NOMO-1 treated with dmso at 0.1 percent for 144 hours (cell line): ENCODE measurements around the gene ANP32E.

Source experiments
- DNase-seq: peaks from one replicate; lab custom pipeline; 2025; ENCODE audit not compliant: unreplicated experiment; lab: John Stamatoyannopoulos, UW

The ANP32E gene

DNA sequence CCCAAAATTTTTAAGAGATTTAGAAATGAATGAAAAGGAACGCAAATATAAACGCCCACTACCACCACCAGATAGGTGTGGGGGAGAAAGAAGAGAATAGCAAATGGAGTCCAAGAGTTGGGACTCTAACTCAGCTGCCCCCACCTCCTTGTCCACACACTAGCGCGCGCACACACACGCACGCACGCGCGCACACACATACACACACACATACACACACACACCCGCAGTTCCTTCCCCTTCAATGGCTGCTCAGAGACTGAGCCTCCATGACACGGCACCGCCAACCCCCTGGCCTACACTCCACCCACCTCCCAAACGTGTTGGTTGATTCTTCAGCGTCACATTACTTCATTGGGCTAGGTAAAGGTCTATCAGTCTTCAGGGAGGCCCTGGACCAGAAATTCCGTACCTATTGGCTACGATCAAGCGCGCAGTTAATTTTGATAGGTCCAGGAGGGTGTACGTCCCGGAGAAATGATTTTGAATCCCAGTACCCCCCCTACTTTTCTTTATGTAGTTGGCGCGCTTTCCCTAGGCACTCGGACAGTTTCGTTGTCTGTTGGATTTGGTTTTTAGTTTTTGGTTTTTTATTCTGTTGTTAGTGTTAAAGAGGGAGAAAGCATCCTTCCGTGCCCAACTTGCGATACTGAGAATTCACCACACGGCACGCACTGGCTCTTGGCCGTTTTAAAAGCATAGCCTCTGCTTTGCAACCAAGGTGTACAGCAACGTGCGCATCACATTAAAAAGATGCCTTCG lies at the start of gene ANP32E:
Gene ANP32E (minus strand): TSS at position 261 of the 762 bp plus-strand sequence. CDS start 326 bp downstream, outside the sequence.
- DNase-seq: peak; percentile 98

DNA sequence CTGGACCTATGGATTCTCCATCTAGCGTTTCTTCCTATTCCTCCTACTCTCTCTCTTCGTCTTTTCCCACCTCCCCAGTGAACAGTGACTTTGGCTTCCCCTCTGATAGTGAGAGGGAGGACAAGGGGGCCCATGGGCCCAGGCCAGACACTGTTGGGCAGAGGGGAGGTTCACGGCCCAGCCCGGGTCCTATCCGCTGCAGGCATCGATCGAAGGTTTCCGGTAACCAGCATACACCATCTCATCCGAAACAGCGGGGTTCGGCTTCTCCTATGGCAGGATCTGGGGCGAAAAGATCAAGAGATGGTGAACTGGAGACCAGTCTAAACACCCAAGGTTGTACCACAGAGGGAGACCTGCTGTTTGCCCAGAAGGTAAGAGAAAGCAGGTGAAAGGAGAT lies 47.3 kb upstream of the ANP32E start:
- no peak for DNase-seq

DNA sequence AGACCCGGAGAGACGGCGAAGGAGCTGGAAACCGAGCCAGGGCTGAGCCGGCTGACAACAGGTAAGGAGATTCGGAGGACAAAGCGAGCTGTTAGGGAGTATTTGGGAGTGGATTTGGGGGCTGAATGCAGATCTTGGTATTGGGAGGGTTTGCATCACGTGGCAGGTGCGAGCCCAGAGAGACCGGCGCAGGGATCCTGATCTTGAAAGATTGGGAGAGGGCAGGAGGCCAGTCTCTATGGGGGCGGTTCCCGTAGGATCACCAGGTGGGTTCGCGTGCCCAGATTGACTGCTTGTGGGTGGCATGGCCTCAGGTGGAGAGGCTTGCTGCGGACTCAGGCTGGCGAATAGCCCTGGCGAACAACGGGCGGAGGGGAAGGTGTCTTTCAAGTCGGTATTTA lies 46.6 kb upstream of the ANP32E start:
- no peak for DNase-seq

DNA sequence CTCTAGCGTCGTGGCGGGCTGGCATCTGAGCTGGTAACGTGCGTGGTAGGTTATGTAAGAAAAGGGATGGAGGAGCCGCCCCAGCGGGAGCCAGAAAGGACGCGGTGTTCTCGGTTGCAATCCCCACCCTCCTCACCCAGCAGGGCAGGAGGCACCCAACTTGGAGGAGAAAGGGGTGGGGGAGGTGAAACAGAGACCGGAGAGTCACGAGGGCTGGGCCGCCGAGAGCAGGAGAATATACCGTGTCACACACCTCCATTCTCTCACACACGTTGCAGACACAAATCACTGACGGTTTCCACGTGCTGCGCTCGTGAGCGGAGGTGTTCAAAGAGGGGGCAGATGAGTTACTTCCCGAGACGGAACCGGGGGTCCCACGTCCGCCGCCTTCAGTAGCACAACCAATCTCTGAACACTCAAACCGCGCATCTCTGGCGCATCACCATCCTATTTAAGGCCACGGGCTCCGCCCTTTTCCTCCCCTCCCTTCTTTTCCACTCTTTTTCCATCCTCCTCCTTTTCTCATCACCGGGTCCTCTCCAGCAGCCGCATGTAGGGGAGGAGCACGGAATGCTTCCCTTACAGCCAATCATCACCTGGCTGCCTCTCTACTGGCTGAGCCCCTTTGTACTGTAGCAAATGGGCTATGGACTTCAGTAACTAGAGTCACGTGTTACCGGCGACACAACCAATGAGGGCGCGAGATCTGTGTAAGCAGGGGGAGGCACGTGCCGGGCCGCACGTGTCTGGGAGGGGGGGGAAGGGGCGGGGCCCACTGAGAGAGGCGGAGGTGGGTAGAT lies 46.0 kb upstream of the ANP32E start, which contains the start of gene CIART:
Gene CIART (plus strand): TSS at position 797 of the 800 bp plus-strand sequence. CDS start 714 bp downstream, outside the sequence.
- peak; percentile 58 for DNase-seq

DNA sequence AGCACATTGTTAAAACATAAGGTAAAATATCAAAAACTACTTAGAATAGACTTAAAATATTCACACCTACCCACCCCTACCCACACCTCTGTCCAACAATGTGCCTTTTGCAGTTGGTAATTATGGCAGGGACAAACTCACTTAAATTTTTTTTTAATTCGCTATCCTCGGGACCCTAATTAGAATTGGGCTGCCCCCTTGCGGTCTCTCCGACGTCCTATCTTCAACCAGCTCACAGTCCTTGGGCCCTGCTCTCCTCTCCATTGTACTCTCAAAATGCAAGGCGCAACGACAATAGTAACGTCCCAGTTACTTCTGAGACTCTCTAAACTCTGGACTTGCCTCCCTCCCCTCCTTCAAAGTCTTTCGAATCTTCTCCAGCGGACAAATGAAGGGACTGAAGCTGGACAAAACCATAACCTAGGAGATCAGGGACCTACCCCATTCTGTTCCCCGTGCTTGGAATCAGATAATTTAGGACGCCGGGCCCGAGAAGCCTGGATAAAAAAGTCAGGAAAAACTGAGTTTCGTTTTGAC lies 45.4 kb upstream of the ANP32E start:
- DNase-seq: peak; percentile 59

DNA sequence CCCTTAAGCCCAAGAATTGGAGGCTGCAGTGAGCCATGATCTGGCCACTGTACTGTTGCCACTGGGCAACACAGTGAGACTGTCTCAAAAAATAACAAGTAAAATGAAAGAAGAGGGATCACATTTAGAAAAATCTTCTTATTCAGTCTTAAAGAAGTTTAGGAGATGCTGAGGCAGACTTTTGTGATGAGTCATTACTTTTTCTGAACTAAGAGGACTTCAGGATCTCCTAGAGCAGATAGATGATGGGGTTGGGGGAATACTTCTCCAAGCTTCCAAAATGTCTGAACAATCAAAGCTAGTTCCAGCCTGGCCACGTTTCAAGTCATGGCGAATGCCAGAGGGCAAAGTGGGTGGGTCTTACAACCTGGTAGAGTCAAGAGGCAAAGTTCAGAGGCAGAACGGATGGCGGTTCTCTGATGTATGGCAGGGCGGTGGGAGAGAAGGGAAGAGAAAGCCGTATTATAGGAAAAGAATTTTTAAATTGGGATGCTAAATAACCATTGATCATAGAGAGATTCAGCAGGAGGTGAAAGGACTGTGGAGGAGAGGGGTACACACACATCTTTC lies 44.3 kb upstream of the ANP32E start:
- no peak for DNase-seq

DNA sequence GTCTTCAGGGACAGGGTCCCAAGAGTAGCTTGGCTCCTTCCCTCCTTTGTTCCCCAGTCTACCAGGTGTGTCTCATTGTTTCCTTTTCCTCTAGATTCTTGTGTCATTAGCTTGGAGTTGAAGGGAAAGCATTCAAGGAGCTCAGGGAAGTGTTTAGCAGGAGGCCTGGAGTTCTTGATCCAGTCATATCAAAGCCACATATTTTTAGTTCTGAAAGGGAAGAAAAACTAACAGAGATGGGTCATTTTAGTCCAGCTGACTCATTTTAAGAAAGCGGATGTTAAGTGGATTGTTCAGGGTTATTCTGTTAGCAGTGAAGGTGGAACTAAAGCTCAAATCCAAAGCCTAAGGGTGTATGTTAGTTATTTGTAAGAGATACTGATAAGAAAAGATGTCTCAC lies 37.4 kb upstream of the ANP32E start:
- DNase-seq: no peak

DNA sequence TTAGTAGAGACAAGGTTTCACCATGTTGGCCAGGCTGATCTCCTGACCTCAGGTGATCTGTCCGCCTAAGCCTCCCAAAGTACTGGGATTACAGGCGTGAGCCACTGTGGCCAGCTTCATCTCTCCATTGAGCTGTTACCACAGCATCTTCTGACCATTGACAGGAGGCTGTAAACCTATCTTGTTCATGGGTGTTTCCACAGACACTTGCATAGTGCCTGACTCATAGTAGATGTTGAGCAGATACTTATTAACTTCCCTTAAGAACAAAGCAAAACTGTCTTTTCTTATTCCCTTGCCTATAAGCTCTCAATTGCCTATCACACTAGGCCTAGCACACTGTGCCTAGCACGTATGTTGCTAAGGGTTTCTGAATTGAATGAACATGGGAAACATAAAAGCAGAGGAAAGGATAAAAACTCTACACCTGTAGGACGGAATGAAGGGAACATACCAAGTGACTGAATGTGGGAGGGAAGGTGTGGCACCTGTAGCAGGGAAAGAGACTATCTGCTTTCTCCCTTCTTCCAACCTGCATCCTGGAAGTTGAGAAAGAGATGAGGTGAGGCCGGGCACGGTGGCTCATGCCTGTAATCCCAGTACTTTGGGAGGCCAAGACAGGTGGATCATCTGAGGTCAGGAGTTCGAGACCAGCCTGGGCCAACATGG lies 35.5 kb upstream of the ANP32E start:
- DNase-seq: no peak

DNA sequence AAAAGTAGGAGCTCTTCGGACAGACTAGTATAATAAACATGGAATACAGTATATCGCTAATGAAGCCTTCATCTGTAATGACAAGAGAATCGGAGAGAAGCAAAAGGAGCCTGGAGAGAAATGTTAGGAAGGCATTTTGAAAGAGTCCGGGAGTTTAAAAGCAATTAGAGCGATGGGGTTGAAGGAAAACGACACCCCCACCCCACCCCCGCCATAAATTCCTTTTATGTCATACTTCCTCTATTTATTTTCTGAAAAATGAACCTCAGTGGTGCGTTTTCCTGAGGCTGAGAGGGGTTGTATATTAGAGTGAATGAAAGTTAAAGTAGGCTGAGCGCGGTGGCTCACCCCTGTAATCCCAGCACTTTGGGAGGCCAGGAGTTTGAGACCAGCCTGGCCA lies 33.5 kb upstream of the ANP32E start:
- DNase-seq: no peak

DNA sequence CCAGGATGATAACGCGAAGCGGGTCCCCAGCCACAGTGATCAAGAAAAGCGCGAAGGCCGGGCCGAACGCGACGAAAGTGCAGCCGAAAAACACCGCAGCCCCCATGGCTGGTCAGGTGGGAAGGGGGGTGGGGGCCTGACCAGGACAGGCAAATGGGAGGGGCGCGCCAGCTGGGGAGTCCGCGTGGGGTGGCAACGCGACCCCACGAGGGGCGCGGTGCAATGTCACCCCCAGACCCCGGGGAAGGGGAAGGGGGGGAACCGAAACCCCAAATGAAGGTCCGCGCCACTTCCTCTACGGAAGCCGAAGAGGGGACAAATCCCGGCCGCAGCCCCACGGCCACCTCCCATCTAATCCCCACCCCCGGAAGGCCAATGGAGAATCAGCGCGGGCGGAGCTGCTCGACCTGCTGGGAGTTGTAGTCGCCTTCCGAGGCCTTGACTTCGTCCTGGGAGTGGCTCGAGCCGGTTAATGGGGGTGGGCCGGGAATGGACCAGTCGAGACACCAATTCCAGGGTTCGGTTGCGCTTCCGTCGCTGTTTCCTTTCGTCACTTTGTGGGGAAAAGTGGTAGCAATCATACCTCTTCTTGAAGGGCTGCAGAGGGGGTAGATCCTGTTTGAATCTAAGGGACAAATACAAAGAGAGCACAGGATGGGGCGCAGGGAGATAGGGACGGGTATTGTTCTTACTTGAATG lies 32.9 kb upstream of the ANP32E start, which contains the start of gene APH1A:
Gene APH1A (minus strand): TSS at position 312 of the 699 bp plus-strand sequence. CDS start 206 bp downstream, at position 106.
- peak; percentile 98 for DNase-seq

DNA sequence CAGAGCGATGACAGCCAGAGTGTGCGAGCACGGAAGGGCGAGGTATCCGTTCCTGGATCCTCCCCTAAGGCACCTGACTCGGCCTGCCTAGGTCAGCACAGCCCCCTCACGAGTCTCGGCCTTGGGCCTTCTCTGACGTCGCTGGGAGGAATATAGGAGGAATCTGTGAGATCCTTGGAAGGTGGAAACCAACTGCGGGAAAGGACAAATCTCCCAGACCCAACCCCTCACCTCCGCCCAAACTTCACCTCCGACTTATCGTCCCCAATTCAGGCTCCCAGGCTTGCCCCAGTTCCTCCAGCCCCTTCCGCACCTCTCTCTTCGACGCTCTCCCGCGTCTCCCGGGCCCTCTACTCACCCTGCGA lies 32.4 kb upstream of the ANP32E start:
- DNase-seq: no peak

DNA sequence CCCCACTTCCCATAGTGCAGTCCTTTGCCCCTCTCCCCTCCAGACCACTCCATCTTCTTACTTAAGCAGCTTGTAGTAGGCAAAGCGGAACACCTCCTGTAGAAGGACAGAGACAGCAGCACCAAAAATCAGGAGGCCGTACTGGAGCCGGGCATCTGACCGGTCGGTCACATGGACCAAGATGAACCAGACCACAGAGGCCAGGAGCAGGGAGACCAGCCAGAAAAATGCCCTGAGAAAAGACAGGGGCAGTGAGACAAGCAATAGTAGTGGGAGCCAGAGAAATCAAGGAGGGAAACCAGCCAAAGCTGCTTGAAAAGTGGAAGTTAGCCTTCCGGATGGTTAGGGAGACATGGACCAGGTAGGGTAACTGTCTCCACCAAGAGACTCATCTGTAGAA lies 32.0 kb upstream of the ANP32E start:
- DNase-seq: no peak

DNA sequence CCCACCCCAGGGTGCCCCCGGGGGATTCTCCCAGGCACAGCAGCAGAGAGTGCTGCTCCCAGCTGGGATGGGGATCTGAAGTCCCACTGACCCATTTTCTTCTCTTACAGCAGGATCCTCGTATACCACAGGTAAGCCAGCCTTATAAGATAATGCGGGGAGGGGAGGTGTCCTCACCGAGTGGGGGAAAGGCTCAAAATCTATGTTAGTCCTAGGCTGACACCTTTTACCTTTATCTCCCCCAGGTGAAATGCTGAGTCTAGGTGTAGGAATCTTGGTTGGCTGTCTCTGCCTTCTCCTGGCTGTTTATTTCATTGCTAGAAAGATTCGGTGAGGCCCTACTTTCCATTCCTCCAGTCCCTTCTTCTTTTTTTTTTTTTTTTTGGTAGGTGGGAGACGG lies 27.6 kb upstream of the ANP32E start:
- no peak for DNase-seq

DNA sequence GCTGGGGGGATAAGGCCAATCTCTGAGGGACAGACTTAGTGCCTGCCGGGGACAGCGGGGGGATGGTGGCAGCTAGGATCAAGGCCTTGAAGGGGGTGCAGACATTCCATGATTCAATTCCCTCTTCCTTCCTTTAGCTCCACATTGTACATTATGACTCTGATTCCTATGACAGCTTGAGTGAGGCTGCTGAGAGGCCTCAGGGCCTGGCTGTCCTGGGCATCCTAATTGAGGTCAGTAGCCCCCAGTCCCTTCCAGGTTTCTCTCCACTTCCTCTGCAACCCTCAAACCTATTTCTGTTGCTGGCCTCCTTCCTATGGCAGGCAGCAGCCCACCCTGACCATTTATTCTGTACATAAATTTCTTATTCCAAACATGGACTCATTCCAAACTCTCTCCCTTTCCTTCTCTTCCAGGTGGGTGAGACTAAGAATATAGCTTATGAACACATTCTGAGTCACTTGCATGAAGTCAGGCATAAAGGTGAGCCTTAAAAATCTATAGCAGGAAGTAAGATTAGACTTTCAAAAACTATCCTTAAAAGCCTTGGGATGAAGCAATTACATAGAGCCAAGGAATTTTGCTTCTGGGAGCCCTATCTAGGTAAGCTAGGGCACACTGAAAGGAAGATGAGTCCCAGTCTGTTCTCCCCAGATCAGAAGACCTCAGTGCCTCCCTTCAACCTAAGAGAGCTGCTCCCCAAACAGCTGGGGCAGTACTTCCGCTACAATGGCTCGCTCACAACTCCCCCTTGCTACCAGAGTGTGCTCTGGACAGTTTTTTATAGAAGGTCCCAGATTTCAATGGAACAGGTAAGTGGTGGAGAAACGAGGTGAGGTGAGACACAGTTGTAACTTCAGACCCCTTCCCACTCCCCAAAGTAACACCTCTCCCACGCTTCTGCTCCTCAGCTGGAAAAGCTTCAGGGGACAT lies 26.7 kb upstream of the ANP32E start:
- no peak for DNase-seq

DNA sequence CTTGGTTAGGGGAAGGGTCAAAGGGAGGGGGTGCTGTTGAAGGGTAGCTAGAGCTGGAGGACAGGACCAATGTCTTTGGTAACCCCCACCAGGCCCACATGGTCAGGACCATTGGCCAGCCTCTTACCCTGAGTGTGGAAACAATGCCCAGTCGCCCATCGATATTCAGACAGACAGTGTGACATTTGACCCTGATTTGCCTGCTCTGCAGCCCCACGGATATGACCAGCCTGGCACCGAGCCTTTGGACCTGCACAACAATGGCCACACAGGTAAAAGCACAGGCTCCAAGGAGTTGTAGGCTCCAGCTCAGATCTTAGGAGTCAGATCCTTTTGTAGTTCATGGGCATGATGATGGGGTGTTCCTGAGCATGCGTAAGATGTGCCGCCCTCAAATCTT lies 25.5 kb upstream of the ANP32E start:
- DNase-seq: no peak

DNA sequence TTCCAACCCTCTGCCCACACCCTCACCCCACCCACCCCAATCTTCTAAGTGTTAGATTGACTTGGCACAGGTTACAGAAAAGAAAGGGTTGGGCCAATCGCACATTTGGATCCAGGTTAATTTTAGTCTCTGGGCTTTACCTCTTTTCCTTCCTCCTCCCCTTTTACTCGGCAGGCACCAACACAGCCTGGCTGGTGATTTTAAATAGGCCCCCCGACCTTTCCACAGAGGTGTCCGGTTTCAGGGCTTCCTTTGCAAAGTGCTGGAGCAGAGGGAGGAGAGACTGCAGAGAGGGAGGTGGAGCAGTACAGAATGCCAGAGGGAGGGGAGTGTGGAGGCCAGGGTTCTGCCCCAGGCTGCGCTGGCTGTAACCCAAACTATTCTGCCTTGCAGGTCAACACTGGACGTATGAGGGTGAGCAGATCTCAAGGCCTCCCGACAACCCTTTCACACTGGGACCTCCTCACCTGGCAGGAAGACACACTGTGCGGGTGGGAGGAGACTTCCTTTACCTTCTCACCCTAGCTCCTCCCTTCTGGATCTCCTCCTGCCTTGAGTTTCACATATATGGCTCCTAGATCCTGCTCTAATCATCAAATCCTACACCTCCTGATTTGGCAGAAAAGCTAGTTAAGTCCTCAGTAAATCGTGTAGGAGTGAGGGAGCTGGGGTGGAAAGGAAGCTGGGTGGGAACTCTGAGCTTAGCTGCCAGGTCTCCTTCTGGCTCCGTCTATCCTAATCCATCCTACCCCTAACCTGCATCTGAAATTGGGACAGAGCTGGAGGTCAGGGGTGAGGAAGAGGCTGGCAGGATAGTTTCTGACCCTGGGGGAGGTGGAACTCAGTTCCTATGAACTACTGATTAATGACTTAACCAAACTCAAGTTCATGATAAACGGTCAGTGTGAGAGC lies 24.1 kb upstream of the ANP32E start:
- no peak for DNase-seq

DNA sequence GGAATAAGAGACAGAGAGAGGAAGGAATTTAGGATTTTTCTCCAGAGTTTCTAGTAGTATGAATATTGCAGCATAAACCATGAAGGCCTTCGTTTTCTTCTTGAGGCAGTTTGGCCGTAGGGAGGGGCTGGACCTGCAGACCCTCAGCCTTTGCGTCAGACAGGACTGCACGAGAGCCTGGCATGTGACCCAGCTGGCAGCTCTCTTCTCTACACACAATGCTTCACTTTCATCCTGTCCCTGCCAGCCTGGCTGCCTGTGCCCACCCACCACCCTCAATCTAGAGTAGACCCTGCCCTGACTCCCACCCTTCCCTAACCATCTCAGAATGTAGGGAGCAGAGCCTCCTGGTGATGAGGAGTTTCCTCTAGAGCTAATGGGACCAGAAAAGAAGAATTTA lies 23.3 kb upstream of the ANP32E start:
- no peak for DNase-seq
